T-cell (primary cell): ENCODE results near the gene ITGA4. TPM values are rescaled to one million over a fixed set of nuclear protein-coding genes. Genes with fewer than 3 reads are reported as not detected.

Source experiments
- ATAC-seq, 4 experiments: fragments of 200-7000 bp in 3 of 4; fragments of 150-1000 bp in 1 of 4; cut with Tn5 transposase; replicated peaks in 1 of 4; 1 replicate in 3 of 4; 2 replicates in 1 of 4; pipeline ENCODE4 v1.10.0; 2021; ENCODE audit warnings: moderate library complexity in 3 of 4, mild to moderate bottlenecking in 2 of 4, moderate number of reproducible peaks in 1 of 4
- CTCF ChIA-PET, 2 donors: fragments of 300-600 bp; sonication (Branson Sonifier 250); formaldehyde crosslinking; loops; one replicate each; lab custom pipeline; 2022; ENCODE audit warnings: antibody characterized with exemption in 2 of 2; lab: Charles Lee
- POLR2A ChIA-PET, 2 donors: fragments of 300-600 bp; sonication (Branson Sonifier 250); formaldehyde crosslinking; loops; one replicate each; lab custom pipeline; 2022; ENCODE audit warnings: antibody characterized with exemption in 2 of 2; lab: Charles Lee
- DNase-seq, 35 experiments: peaks; one replicate each; pipeline versions ENCODE4 v3.0.0 to v3.0.0-alpha.2; 2013 to 2023
- H3K27ac ChIP-seq: one replicate; pipeline ENCODE4 v1.5.1; 2013; ENCODE audit warnings: low read length
- H3K27me3 ChIP-seq, 2 experiments: replicated peaks in 1 of 2; 1 replicate in 1 of 2; 2 replicates in 1 of 2; pipeline versions ENCODE4 v1.6.1 to v1.7.0; 2013; ENCODE audit warnings: low read length in 1 of 2, mixed read lengths in 1 of 2; ENCODE audit not compliant: control insufficient read depth in 2 of 2, insufficient read depth in 2 of 2; ENCODE audit errors: extremely low read depth in 1 of 2
- H3K36me3 ChIP-seq, 2 donors: 1 replicate in 1 of 2; 2 replicates in 1 of 2; pipeline versions ENCODE4 v1.6.1 to v1.7.0; 2013; ENCODE audit warnings: low read length in 1 of 2; ENCODE audit not compliant: control insufficient read depth in 2 of 2, insufficient read depth in 1 of 2; ENCODE audit errors: extremely low read depth in 1 of 2
- H3K4me1 ChIP-seq, 2 experiments: 1 replicate in 1 of 2; 2 replicates in 1 of 2; pipeline versions ENCODE4 v1.6.1 to v1.7.0; 2013; ENCODE audit warnings: low read length in 2 of 2, mixed read lengths in 1 of 2; ENCODE audit not compliant: insufficient read depth in 2 of 2, control insufficient read depth in 1 of 2; ENCODE audit errors: extremely low read depth in 1 of 2
- H3K4me3 ChIP-seq, 2 donors: 1 replicate in 1 of 2; 2 replicates in 1 of 2; pipeline versions ENCODE4 v1.5.1 to v1.7.0; 2013; ENCODE audit warnings: mild to moderate bottlenecking in 2 of 2, low read length in 1 of 2, moderate library complexity in 1 of 2; ENCODE audit not compliant: control insufficient read depth in 1 of 2; ENCODE audit errors: extremely low read depth in 1 of 2
- H3K9me3 ChIP-seq: 2 replicates; pipeline ENCODE4 v1.7.0; 2013
- H3K27ac Mint-ChIP-seq, 2 donors: one replicate each; pipeline ENCODE4 v1.8.0; 2020 to 2021; ENCODE audit warnings: mild to moderate bottlenecking in 2 of 2, mixed read lengths in 2 of 2
- H3K27me3 Mint-ChIP-seq, 2 donors: one replicate each; pipeline ENCODE4 v1.8.0; 2021 to 2022; ENCODE audit warnings: mixed read lengths in 2 of 2
- H3K36me3 Mint-ChIP-seq: one replicate; pipeline ENCODE4 v1.8.0; 2021; ENCODE audit warnings: mixed read lengths
- H3K4me1 Mint-ChIP-seq, 3 donors: one replicate each; pipeline ENCODE4 v1.8.0; 2020 to 2022; ENCODE audit warnings: mixed read lengths in 3 of 3, mild to moderate bottlenecking in 1 of 3
- H3K4me3 Mint-ChIP-seq, 3 donors: one replicate each; pipeline ENCODE4 v1.8.0; 2020 to 2022; ENCODE audit warnings: mild to moderate bottlenecking in 3 of 3, mixed read lengths in 3 of 3, moderate library complexity in 3 of 3
- H3K9me3 Mint-ChIP-seq, 3 donors: one replicate each; pipeline ENCODE4 v1.8.0; 2020 to 2022; ENCODE audit warnings: mixed read lengths in 3 of 3
- WGBS: methylation state at CpG from one replicate; pipeline ENCODE4 v1.1.5; 2013; ENCODE audit warnings: missing lambda C conversion rate; ENCODE audit not compliant: insufficient coverage; 5-methylcytosine and 5-hydroxymethylcytosine counted together
- total RNA-seq, 35 experiments: library from RNA in 6 of 35; stranded (reverse) in 6 of 35; fragments of 120-200 nt in 1 of 35; gene quantifications; one replicate each; pipeline versions ENCODE4 v1.2.1 to v1.2.4 and lab custom pipeline; 2013 to 2026

Gene ITGA4
- total RNA-seq, 5 donors from 2014 or later (not counting 1 experiment from before 2014, with no cell fraction given): 150 to 318 (median 255) TPM

GRCh38 chr2:181566334-181567032 lies 109.3 kb downstream of the ITGA4 start:
- Histone ChIP-seq H3K27me3 (no peaks in the 10 kb centered on the region), H3K36me3 (no peaks in the 10 kb centered on the region), H3K4me1 (no peaks in the 10 kb centered on the region), H3K27ac (no peak overlapping the region), H3K4me3 (no peak overlapping the region), H3K9me3 (no peaks in the 10 kb centered on the region)
- Mint-ChIP-seq H3K36me3 (no peaks in the 10 kb centered on the region), H3K4me1 (peaks cover 2 to 8% (median 4%) of the 10 kb centered on the region in 3 donors), H3K4me3 (no peak overlapping the region), H3K27ac (no peak overlapping the region), H3K27me3 (peaks cover 0 to 4% of the 10 kb centered on the region in 2 donors), H3K9me3 (no peaks in the 10 kb centered on the region)
- no peak for ATAC-seq
- 88% methylated on average over 2 of the region's 6 CpGs for WGBS
- ChIA-PET POLR2A (no interaction called here), CTCF (interaction anchor here in 1 of 2 donors (0.6 to 1.1 kb wide), 3 partner anchors 149 to 230 kb away, joined by 3 to 5 read pairs (median 3); no protein-coding TSS in a partner anchor)
- DNase-seq: no peak

- Histone ChIP-seq H3K36me3 (no peaks in the 10 kb centered on the region), H3K4me3 (no peak overlapping the region), H3K9me3 (no peaks in the 10 kb centered on the region), H3K27ac (no peak overlapping the region), H3K4me1 (no peaks in the 10 kb centered on the region), H3K27me3 (peaks cover 0 to 8% of the 10 kb centered on the region in 2 experiments)
- CTCF ChIA-PET: interaction anchor here (0.6 to 4.3 kb wide), 4 partner anchors 145 to 1814 kb away, joined by 3 to 43 read pairs (median 9); no protein-coding TSS in a partner anchor
- ATAC-seq: no peak
- no peak overlapping the region for H3K27ac Mint-ChIP-seq
- no peaks in the 10 kb centered on the region for H3K36me3 Mint-ChIP-seq
- H3K4me1 Mint-ChIP-seq: peaks cover 2 to 8% (median 4%) of the 10 kb centered on the region in 3 donors
- 80% methylated on average over 1 of the region's 2 CpGs for WGBS
- H3K4me3 Mint-ChIP-seq: no peak overlapping the region
- DNase-seq: no peak
- no peaks in the 10 kb centered on the region for H3K9me3 Mint-ChIP-seq
- POLR2A ChIA-PET: no interaction called here
- peaks cover 8 to 20% of the 10 kb centered on the region in 2 donors for H3K27me3 Mint-ChIP-seq
Observed at GRCh38 chr2:181570059-181570458, 112.9 kb downstream of the ITGA4 start.

DNA sequence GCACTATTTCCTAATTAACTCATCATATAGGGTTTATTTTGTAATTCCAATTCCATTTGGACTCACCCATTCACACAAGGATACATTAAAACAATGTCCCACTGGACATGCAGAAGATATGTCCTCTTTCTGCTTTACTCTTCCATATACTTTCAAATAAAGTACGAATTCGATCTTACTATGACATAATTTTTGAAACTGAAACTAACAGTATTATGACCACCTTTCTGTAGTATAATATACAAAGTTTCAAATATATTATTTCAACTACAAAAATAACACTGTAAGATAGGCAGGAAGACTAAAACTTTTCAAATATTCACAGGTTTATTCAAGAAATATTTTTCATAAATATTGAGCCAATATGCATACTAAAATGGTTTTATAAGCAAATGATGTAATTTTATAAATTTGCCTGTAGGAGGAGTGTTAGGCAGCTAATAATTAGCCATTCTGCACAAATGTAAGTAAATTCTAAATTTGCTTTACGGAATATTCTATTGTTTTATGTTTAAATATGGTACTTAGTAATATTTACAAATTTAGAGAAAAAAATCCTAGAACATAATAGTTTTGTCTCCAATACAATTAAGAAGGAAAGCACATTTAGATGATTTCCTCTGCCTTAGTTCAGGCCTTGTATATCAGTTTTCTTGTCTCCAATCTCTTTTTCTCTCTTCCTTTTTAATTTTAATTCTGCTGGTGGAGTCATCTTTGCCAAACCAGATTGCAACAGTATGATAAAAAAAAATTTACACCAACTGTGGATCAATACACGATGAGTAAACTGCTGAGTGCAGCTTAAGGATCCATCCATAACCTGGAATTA lies 113.9 kb downstream of the ITGA4 start:
- Mint-ChIP-seq H3K9me3 (no peaks in the 10 kb centered on the region), H3K27ac (no peak overlapping the region), H3K27me3 (peaks cover 8 to 20% of the 10 kb centered on the region in 2 donors), H3K36me3 (no peaks in the 10 kb centered on the region), H3K4me1 (peaks cover 2 to 8% (median 4%) of the 10 kb centered on the region in 3 donors), H3K4me3 (no peak overlapping the region)
- Histone ChIP-seq H3K9me3 (no peaks in the 10 kb centered on the region), H3K4me1 (no peaks in the 10 kb centered on the region), H3K36me3 (no peaks in the 10 kb centered on the region), H3K27ac (no peak overlapping the region), H3K4me3 (no peak overlapping the region), H3K27me3 (peaks cover 0 to 9% of the 10 kb centered on the region in 2 experiments)
- no CpG with 5 or more reads among the region's 4 CpGs for WGBS
- ChIA-PET CTCF (interaction anchor here (0.6 to 4.3 kb wide), 5 partner anchors 22 to 1437 kb away, joined by 3 to 43 read pairs (median 3); no protein-coding TSS in a partner anchor), POLR2A (no interaction called here)
- DNase-seq (peak in 1 of 35 experiments; percentile 5), ATAC-seq (no peak)

- Mint-ChIP-seq H3K4me3 (no peak overlapping the region), H3K27me3 (peaks cover 8 to 20% of the 10 kb centered on the region in 2 donors), H3K4me1 (peaks cover 0 to 2% (median 0%) of the 10 kb centered on the region in 3 donors), H3K36me3 (no peaks in the 10 kb centered on the region), H3K9me3 (no peaks in the 10 kb centered on the region), H3K27ac (no peak overlapping the region)
- no peaks in the 10 kb centered on the region for H3K4me1 ChIP-seq
- ChIA-PET CTCF (interaction anchor here (0.7 to 4.3 kb wide), 3 partner anchors 142 to 542 kb away, joined by 5 to 43 read pairs (median 20); no protein-coding TSS in a partner anchor), POLR2A (no interaction called here)
- H3K27me3 ChIP-seq: peaks cover 0 to 9% of the 10 kb centered on the region in 2 experiments
- ATAC-seq: no peak
- H3K36me3 ChIP-seq: no peaks in the 10 kb centered on the region
- whole genome bisulfite sequencing: no CpG with 5 or more reads among the region's 4 CpGs
- no peak overlapping the region for H3K27ac ChIP-seq
- H3K4me3 ChIP-seq: no peak overlapping the region
- DNase-seq: peak in 1 of 35 experiments; percentile 16
- no peaks in the 10 kb centered on the region for H3K9me3 ChIP-seq
Observed at GRCh38 chr2:181573140-181573736, 116.1 kb downstream of the ITGA4 start.

GRCh38 chr2:181574321-181574720 lies 117.1 kb downstream of the ITGA4 start:
- no peak overlapping the region for H3K27ac Mint-ChIP-seq
- H3K4me3 Mint-ChIP-seq: no peak overlapping the region
- H3K27me3 Mint-ChIP-seq: peaks cover 8 to 16% of the 10 kb centered on the region in 2 donors
- no peak for ATAC-seq
- H3K36me3 Mint-ChIP-seq: no peaks in the 10 kb centered on the region
- no peak overlapping the region for H3K4me3 ChIP-seq
- H3K36me3 ChIP-seq: no peaks in the 10 kb centered on the region
- H3K4me1 Mint-ChIP-seq: no peaks in the 10 kb centered on the region
- H3K27ac ChIP-seq: no peak overlapping the region
- CTCF ChIA-PET: interaction anchor here in 1 of 2 donors (4.3 kb wide), 1 partner anchor 141 kb away, joined by 43 read pairs; no protein-coding TSS in a partner anchor
- H3K9me3 Mint-ChIP-seq: no peaks in the 10 kb centered on the region
- DNase-seq: no peak
- no peaks in the 10 kb centered on the region for H3K4me1 ChIP-seq
- H3K9me3 ChIP-seq: no peaks in the 10 kb centered on the region
- POLR2A ChIA-PET: no interaction called here
- WGBS: 85% methylated on average over 4 of the region's 7 CpGs
- H3K27me3 ChIP-seq: peaks cover 0 to 9% of the 10 kb centered on the region in 2 experiments
